Stomach (tissue), 4 donors: Measurements from ENCODE around the gene C11orf21.

Experiments used
- CTCF ChIP-seq, 7 experiments: fragments of 450-650 bp in 4 of 7; fragments of 200-600 bp in 3 of 7; sonication (generic) in 3 of 7; IDR thresholded peaks; one replicate each; pipeline ENCODE4 v1.5.1; 2016 to 2019; ENCODE audit warnings: antibody characterized with exemption in 7 of 7, control low read depth in 2 of 7, mild to moderate bottlenecking in 1 of 7
- EP300 ChIP-seq: sonication (generic); formaldehyde crosslinking; IDR thresholded peaks from one replicate; pipeline ENCODE4 v1.6.1; 2017; ENCODE audit warnings: antibody characterized with exemption
- POLR2A ChIP-seq, 4 donors: fragments of 450-650 bp; IDR thresholded peaks; one replicate each; pipeline ENCODE4 v1.6.1; 2016; ENCODE audit warnings: antibody characterized with exemption in 4 of 4, control low read depth in 2 of 4, mild to moderate bottlenecking in 1 of 4, moderate library complexity in 1 of 4

- TF ChIP-seq EP300, result no peak
- no peak for TF ChIP-seq CTCF (IDR thresholded peaks at IDR 0.05)
- no peak for TF ChIP-seq POLR2A (IDR thresholded peaks at IDR 0.05)
Measured at GRCh38 chr11:2321311-2321683, 19.6 kb upstream of the C11orf21 start.
